Measurements from ENCODE around the gene RAB11FIP3.

RAB11FIP3 gene

GRCh38 chr16:424033-424622 lies 1.3 kb upstream of the RAB11FIP3 start:
- no peak overlapping the region for H3K27ac ChIP-seq (ENCODE audit: low read depth, low read length)
- no peaks in the 10 kb centered on the region for H3F3A ChIP-seq (ENCODE audit: control insufficient read depth, insufficient read depth)
- peaks cover 5% of the 10 kb centered on the region; the same call in 1 of the 2 replicates for H4K20me1 ChIP-seq (ENCODE audit: control insufficient read depth, insufficient read depth, low read depth, low read length)
- H3K4me1 ChIP-seq (ENCODE audit: control insufficient read depth, low read length): peaks cover 34% of the 10 kb centered on the region
- H3K9me3 ChIP-seq (ENCODE audit: control insufficient read depth, insufficient read depth, low read length): no peaks in the 10 kb centered on the region
- peaks cover 14% of the 10 kb centered on the region for H3K36me3 ChIP-seq (ENCODE audit: control insufficient read depth, low read length)
- TF ChIP-seq CTCF (IDR thresholded peaks at IDR 0.05; ENCODE audit: low read depth, low read length, poor library complexity, severe bottlenecking) (no peak), EZH2phosphoT487 (IDR thresholded peaks at IDR 0.05; ENCODE audit: borderline replicate concordance, low read length) (no peak)
- H3K79me2 ChIP-seq (ENCODE audit: control insufficient read depth, low read length): peaks cover 30% of the 10 kb centered on the region
- H3K4me3 ChIP-seq (ENCODE audit: low read length): peak overlapping the region; percentile 75
- no peaks in the 10 kb centered on the region for H3K9me2 ChIP-seq (replicated peaks; ENCODE audit: control insufficient read depth, low read length)
- peak overlapping the region; percentile 86 for H3K4me2 ChIP-seq (ENCODE audit: low read length)
- peaks cover 12% of the 10 kb centered on the region for H3K27me3 ChIP-seq (ENCODE audit: control insufficient read depth, low read length)

DNA sequence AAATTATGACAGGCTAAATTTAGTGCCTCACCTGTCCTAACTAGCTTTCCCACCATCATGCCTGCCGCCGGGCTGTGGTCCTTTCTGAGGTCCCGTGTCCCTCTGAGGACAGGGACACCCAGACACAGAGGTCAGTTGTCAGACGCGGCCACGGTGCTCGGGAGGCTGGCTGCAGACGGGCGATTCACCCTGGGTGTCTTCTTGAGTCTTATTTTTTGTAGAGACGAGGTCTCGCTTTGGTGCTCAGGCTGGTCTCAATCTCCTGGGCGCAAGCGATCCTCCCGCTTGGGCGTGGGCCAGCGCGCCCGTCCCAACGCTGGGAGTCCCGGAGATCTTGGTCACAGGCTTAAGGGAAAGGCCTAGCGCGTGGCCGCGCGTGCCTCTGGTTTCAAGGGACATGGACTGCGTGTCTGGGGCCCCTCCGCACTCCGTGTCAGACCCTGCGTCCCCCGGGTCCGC lies 797 bp upstream of the RAB11FIP3 start:
- Histone ChIP-seq H3K4me2 (ENCODE audit: low read length) (peak overlapping the region; percentile 86), H3K79me2 (ENCODE audit: control insufficient read depth, low read length) (peaks cover 34% of the 10 kb centered on the region), H3K9me3 (ENCODE audit: control insufficient read depth, insufficient read depth, low read length) (no peaks in the 10 kb centered on the region), H3K27ac (ENCODE audit: low read depth, low read length) (no peak overlapping the region), H3K9me2 (replicated peaks; ENCODE audit: control insufficient read depth, low read length) (no peaks in the 10 kb centered on the region), H3K4me3 (ENCODE audit: low read length) (peak overlapping the region; percentile 75), H3K36me3 (ENCODE audit: control insufficient read depth, low read length) (peaks cover 16% of the 10 kb centered on the region), H3K27me3 (ENCODE audit: control insufficient read depth, low read length) (peaks cover 12% of the 10 kb centered on the region), H4K20me1 (ENCODE audit: control insufficient read depth, insufficient read depth, low read depth, low read length) (peaks cover 5% of the 10 kb centered on the region; the same call in 1 of the 2 replicates), H3F3A (ENCODE audit: control insufficient read depth, insufficient read depth) (no peaks in the 10 kb centered on the region), H3K4me1 (ENCODE audit: control insufficient read depth, low read length) (peaks cover 34% of the 10 kb centered on the region)
- TF ChIP-seq CTCF (IDR thresholded peaks at IDR 0.05; ENCODE audit: low read depth, low read length, poor library complexity, severe bottlenecking) (no peak), EZH2phosphoT487 (IDR thresholded peaks at IDR 0.05; ENCODE audit: borderline replicate concordance, low read length) (no peak)

DNA sequence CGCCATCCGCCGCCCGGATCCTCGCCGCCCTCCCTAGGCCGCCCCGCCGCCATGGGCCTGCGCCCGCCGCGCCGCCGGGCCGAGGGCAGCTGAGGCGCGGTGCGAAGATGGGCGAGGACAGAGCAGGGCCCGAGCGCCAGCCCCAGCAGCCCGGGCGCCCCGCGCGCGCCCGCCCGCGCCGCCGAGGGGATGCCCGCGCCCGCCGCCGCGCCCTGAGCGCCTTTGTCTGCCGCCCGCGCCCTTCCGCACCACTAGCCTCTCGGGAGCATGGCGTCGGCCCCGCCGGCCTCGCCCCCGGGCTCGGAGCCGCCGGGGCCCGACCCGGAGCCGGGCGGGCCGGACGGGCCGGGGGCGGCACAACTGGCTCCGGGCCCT lies 278 bp downstream of the RAB11FIP3 start:
- peaks cover 34% of the 10 kb centered on the region for H3K4me1 ChIP-seq (ENCODE audit: control insufficient read depth, low read length)
- peaks cover 12% of the 10 kb centered on the region for H3K27me3 ChIP-seq (ENCODE audit: control insufficient read depth, low read length)
- peak overlapping the region; percentile 86; the same call in 1 of the 2 replicates for H3K4me2 ChIP-seq (ENCODE audit: low read length)
- H3K79me2 ChIP-seq (ENCODE audit: control insufficient read depth, low read length): peaks cover 45% of the 10 kb centered on the region
- H3K9me3 ChIP-seq (ENCODE audit: control insufficient read depth, insufficient read depth, low read length): no peaks in the 10 kb centered on the region
- TF ChIP-seq CTCF (IDR thresholded peaks at IDR 0.05; ENCODE audit: low read depth, low read length, poor library complexity, severe bottlenecking) (no peak), EZH2phosphoT487 (IDR thresholded peaks at IDR 0.05; ENCODE audit: borderline replicate concordance, low read length) (no peak)
- H3F3A ChIP-seq (ENCODE audit: control insufficient read depth, insufficient read depth): no peaks in the 10 kb centered on the region
- no peak overlapping the region for H3K27ac ChIP-seq (ENCODE audit: low read depth, low read length)
- H4K20me1 ChIP-seq (ENCODE audit: control insufficient read depth, insufficient read depth, low read depth, low read length): peaks cover 5% of the 10 kb centered on the region; the same call in 1 of the 2 replicates
- H3K4me3 ChIP-seq (ENCODE audit: low read length): peak overlapping the region; percentile 75
- H3K36me3 ChIP-seq (ENCODE audit: control insufficient read depth, low read length): peaks cover 16% of the 10 kb centered on the region
- H3K9me2 ChIP-seq (replicated peaks; ENCODE audit: control insufficient read depth, low read length): no peaks in the 10 kb centered on the region
